GM12875 (cell line): ENCODE results near the gene PLSCR2.
"Not testable (repeated sequence)": the region's sequence is repeated elsewhere in the genome, so short reads cannot be mapped to it uniquely, and the experiment has no call there.

ENCODE experiments used
- H3K4me3 ChIP-seq: one replicate; pipeline ENCODE4 v1.5.1; 2011; ENCODE audit warnings: low read depth, low read length, control low read depth
- TF ChIP-seq, protein P1 (sequence below): IDR thresholded peaks from 2 replicates; pipeline ENCODE4 v1.5.1; 2011; ENCODE audit warnings: low read depth, mild to moderate bottlenecking, control low read depth, inconsistent platforms, low read length, moderate library complexity, borderline replicate concordance; ENCODE audit not compliant: insufficient read depth

Gene PLSCR2

DNA sequence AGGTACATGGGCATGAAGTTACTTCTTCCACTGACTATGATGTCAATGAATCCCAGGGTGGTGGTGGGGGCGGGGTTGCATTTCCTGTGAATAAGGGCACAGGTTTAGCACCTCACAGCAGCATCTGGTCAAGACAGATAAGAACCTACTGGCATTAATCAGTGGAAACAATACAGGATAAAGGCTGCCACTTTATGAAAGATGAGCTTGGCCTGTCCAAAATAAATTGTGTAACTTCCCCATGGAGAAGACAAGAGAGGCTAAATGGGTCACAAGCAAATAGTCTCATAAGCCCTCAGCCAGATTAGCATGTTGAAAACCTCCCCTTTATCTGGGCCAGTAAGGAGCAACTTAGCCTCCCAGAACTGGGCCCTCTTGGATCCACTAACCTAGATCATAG, 27.4 kb upstream of the PLSCR2 start:
- H3K4me3 ChIP-seq: no peak overlapping the region
- TF ChIP-seq, protein P1, sequence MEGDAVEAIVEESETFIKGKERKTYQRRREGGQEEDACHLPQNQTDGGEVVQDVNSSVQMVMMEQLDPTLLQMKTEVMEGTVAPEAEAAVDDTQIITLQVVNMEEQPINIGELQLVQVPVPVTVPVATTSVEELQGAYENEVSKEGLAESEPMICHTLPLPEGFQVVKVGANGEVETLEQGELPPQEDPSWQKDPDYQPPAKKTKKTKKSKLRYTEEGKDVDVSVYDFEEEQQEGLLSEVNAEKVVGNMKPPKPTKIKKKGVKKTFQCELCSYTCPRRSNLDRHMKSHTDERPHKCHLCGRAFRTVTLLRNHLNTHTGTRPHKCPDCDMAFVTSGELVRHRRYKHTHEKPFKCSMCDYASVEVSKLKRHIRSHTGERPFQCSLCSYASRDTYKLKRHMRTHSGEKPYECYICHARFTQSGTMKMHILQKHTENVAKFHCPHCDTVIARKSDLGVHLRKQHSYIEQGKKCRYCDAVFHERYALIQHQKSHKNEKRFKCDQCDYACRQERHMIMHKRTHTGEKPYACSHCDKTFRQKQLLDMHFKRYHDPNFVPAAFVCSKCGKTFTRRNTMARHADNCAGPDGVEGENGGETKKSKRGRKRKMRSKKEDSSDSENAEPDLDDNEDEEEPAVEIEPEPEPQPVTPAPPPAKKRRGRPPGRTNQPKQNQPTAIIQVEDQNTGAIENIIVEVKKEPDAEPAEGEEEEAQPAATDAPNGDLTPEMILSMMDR: no peak

DNA sequence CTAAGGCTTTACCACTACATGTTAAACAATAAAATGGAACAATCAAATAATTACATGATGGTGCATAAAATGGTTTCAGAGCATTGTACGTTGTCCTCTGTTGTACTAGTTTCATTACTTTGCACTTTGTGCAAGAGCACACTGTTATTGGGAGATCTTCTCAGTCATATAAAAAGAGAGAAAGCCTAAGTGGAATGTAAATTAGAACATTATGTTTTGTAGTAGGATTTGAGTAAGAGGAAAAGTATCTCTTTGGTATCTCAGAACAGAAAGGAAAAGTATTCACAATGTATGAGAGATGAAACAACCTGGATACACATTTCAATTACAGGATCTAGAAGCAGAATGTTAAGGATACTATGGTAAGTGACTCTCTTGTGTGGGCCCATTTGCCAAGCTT, 26.9 kb upstream of the PLSCR2 start:
- H3K4me3 ChIP-seq: no peak overlapping the region

DNA sequence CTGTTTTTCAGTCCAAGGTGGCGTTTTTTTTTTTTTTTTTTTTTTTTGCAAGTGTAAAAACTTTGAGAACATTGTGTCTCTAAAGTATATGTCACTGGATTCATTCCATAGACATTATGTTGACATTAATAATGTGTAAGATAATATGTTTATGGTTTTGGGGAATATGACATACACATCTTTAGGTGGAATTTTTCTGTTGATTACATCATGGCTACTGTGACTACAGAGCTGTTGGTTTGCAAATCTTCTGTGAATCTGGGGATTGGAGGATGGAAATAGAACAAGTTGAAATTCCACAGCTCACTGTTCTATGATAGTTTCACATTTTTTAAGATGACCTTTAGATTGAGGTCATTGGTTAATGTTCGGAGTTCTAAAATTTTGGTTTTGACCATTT, 24.4 kb upstream of the PLSCR2 start:
- TF ChIP-seq, protein P1: no peak

More for the DNA sequence above, 26.9 kb upstream of the PLSCR2 start:
- TF ChIP-seq, protein P1: no peak

DNA sequence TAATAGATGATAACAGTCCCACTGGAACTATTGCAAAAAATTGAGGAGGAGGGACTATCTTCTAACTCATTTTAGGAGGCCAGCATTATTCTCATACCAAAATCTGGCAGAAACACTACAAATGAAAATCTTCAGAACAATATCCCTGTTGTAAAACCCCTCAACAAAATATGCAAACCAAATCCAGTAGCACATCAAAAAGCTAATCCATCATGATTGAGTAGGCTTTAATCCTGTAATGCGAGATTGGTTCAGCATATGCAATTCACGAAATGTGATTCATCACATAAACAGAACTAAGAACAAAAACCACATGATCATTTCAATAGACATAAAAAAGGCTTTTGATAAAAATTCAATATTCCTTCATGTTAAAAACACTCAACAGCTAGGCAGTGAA, 23.9 kb upstream of the PLSCR2 start:
- TF ChIP-seq, protein P1: no peak
- no peak overlapping the region for H3K4me3 ChIP-seq

More for the DNA sequence above, 24.4 kb upstream of the PLSCR2 start:
- no peak overlapping the region for H3K4me3 ChIP-seq

DNA sequence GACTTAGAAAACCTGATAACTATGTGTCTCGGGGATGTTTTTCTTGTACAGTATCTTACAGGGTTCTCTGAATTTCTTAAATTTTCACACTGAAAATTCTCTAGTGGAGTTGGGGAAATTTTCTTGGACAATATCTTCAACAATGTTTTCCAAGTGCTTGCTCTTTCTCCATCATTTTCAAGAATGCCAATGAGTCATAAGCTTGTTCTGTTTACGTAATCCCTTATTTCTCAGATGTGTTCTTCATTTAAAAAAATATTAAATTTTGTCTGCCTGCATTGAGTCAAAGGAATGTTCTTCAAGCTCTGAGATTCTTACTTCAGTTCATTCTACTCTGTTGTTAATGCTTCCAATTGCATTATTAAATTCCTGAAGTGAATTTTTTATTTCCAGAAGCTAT, 21.9 kb upstream of the PLSCR2 start:
- TF ChIP-seq, protein P1: no peak

DNA sequence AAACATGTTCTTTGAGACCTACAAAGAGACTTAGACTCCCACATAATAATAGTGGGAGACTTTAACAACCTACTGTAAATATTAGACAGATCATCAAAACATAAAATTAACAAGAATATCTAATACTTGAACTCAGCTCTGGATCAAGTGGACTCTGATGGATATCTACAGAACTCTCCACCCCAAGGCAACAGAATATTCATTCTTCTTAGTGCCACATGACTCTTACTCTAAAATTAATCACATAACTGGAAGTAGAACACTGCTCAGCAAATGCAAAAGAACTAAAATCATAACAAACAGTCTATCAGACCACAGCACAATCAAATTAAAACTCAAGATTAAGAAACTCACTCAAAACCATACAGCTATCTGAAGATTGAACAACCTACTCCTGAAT, 15.9 kb upstream of the PLSCR2 start:
- TF ChIP-seq, protein P1: no peak

More for the DNA sequence above, 21.9 kb upstream of the PLSCR2 start:
- H3K4me3 ChIP-seq: no peak overlapping the region

DNA sequence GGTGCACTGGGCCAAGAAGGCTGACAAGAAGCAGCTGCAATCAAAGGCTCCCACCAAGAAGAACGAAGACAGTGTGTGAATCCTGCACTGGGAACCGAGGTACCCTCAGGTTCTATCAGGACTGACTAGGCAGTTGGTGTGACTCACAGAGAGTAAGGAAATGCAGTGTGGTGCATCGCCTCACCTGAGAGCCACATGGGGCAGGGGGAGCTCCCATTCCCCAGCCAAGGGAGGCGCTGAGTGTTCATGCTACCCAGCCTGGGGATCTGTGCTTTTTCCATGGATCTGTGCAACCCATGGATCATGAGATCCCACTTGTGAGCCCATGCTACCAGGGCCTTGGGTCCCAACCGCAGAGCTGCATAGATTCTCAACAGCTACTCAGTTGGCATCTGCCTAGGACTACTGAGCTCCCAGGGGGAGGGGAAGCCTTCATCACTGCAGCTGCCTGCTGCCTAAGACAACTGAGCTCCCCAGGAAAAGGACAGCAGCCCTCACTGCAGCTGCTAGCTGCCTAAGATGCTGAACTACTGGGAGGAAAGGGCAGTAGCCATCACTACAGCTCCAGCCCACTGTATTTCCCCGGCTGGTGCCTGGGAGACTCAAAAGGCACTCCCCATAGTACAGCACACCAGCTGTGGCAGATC, 6.9 kb upstream of the PLSCR2 start:
- TF ChIP-seq, protein P1: no peak
- no peak overlapping the region for H3K4me3 ChIP-seq

More for the DNA sequence above, 15.9 kb upstream of the PLSCR2 start:
- no peak overlapping the region for H3K4me3 ChIP-seq

DNA sequence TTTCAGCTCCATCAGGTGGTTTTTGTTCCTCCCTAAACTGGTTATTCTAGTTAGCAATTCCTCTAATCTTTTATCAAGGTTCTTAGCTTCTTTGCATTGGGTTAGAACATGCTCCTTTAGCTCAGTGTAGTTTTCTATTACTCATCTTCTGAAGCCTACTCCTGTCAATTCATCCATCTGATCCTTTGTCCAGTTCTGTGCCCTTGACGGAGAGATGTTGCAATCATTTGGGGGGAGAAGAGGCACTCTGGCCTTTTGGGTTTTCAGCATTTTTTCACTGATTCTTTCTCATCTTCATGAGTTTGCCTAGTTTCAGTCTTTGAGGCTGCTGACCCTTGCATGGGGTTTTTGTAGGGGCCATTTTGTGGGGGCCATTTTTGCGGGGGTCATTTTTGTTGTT, 5.6 kb upstream of the PLSCR2 start:
- H3K4me3 ChIP-seq: not testable (repeated sequence)
